OCI-LY7 (cell line): ENCODE data around the gene HERC3. TPM values are rescaled to one million over a fixed set of nuclear protein-coding genes. Genes with fewer than 3 reads are reported as not detected.

ENCODE experiments used
- BruUV-seq: library from RNA; stranded (reverse); fragments of 400-500 nt; replicated peaks from 2 replicates; lab custom pipeline; 2021; lab: Mats Ljungman, UMichigan
- CTCF ChIA-PET: fragments of 300-600 bp; sonication (Branson Sonifier 250); formaldehyde crosslinking; loops from one replicate; lab custom pipeline; 2022; ENCODE audit warnings: antibody characterized with exemption; ENCODE audit not compliant: unreplicated experiment; lab: Charles Lee
- POLR2A ChIA-PET: fragments of 300-600 bp; sonication (Branson Sonifier 250); formaldehyde crosslinking; loops from one replicate; lab custom pipeline; 2022; ENCODE audit warnings: antibody characterized with exemption; lab: Charles Lee
- DNase-seq: peaks from one replicate; pipeline ENCODE4 v3.0.0-alpha.2; 2015; ENCODE audit warnings: low spot score
- H2AFZ ChIP-seq: fragments of 200-600 bp; sonication (generic), shearing (Covaris generic); 2 replicates; pipeline ENCODE4 v1.6.1; 2014; ENCODE audit warnings: mild to moderate bottlenecking, antibody characterized with exemption, low read length, moderate library complexity
- H3K27ac ChIP-seq: fragments of 200-600 bp; sonication (generic); 2 replicates; pipeline ENCODE4 v1.5.1; 2014; ENCODE audit warnings: mixed run types, low read depth, mild to moderate bottlenecking, moderate library complexity, low read length, inconsistent platforms; ENCODE audit not compliant: poor library complexity, severe bottlenecking
- H3K36me3 ChIP-seq: fragments of 200-600 bp; sonication (generic); 2 replicates; pipeline ENCODE4 v1.6.1; 2014; ENCODE audit warnings: mild to moderate bottlenecking, antibody characterized with exemption, low read length, moderate library complexity, mixed read lengths; ENCODE audit not compliant: insufficient read depth
- H3K4me1 ChIP-seq: fragments of 200-600 bp; sonication (generic); 2 replicates; pipeline ENCODE4 v1.5.1; 2014; ENCODE audit warnings: mild to moderate bottlenecking, low read length; ENCODE audit not compliant: insufficient read depth, poor library complexity, severe bottlenecking
- H3K4me2 ChIP-seq: fragments of 200-600 bp; sonication (generic); 2 replicates; pipeline ENCODE4 v1.6.1; 2014; ENCODE audit warnings: mild to moderate bottlenecking, low read length
- H3K4me3 ChIP-seq: fragments of 200-600 bp; sonication (generic); 2 replicates; pipeline ENCODE4 v1.5.1; 2014; ENCODE audit warnings: mild to moderate bottlenecking, low read depth, low read length; ENCODE audit not compliant: poor library complexity, severe bottlenecking
- H3K79me2 ChIP-seq: fragments of 200-600 bp; sonication (generic); 2 replicates; pipeline ENCODE4 v1.6.1; 2016; ENCODE audit warnings: low read depth, mild to moderate bottlenecking, low read length, moderate library complexity, mixed read lengths; ENCODE audit not compliant: insufficient read depth
- H3K9me2 ChIP-seq: fragments of 200-600 bp; sonication (generic); 2 replicates; pipeline ENCODE4 v1.6.1; 2016; ENCODE audit warnings: mild to moderate bottlenecking, low read length, mixed read lengths; ENCODE audit not compliant: insufficient read depth
- H3K9me3 ChIP-seq: fragments of 200-600 bp; sonication (generic); 2 replicates; pipeline ENCODE4 v1.6.1; 2014; ENCODE audit warnings: mild to moderate bottlenecking, mixed run types, low read length, mixed read lengths
- H4K20me1 ChIP-seq: fragments of 200-600 bp; sonication (generic); 2 replicates; pipeline ENCODE4 v1.6.1; 2014; ENCODE audit warnings: mild to moderate bottlenecking, antibody characterized with exemption, low read length, moderate library complexity, mixed read lengths; ENCODE audit not compliant: insufficient read depth
- EZH2phosphoT487 ChIP-seq: fragments of 200-600 bp; sonication (generic); IDR thresholded peaks from 2 replicates; pipeline ENCODE4 v1.6.1; 2018; ENCODE audit warnings: low read depth, borderline replicate concordance, mild to moderate bottlenecking, mixed run types, antibody characterized with exemption, low read length, moderate library complexity, mixed read lengths
- intact Hi-C: fragments of 100-400 bp; cut with micrococcal nuclease; formaldehyde crosslinking; loops from one replicate; pipeline ENCODE4 v1.10.0; 2022; ENCODE audit not compliant: unreplicated experiment
- total RNA-seq, 2 experiments: library from RNA; depleted of rRNA in 1 of 2; stranded (reverse); fragments of >200 nt in 1 of 2; shearing (Covaris generic) in 1 of 2; gene quantifications; 2 replicates each; pipeline ENCODE4 v1.2.3, GENCODE V29; 2014 to 2022
- TF ChIP-seq, protein P1 (sequence below): fragments of 200-600 bp; sonication (generic); conservative IDR thresholded peaks from 2 replicates; pipeline ENCODE4 v1.5.1; 2014; ENCODE audit warnings: mild to moderate bottlenecking, antibody characterized with exemption, low read length, moderate library complexity, mixed read lengths

HERC3 gene
- total RNA-seq, 2 experiments from 2014 or later: 9.2 to 22.9 TPM

DNA sequence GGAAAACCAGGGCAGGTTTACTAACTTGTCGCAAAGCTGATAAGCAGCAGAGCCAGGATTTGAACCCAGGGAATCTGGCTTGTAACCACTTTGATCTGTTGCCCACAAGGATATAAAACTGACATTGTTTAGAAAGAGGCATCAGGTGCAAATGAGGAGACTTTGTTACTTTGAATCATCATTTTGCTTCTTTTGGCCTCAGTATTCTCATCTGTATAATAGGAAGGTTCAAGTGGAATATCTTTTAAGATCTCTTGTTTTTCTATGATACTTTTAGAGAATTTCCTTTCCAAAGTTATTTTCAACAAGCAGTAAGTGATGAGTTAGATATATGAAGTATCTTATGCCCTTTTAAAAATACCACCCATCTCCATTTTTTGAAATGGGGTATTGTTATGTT is 163.2 kb downstream of the HERC3 start:
- Histone ChIP-seq H3K4me2 (no peak overlapping the region), H3K9me3 (no peaks in the 10 kb centered on the region), H3K27ac (no peak overlapping the region), H3K79me2 (no peaks in the 10 kb centered on the region), H4K20me1 (no peaks in the 10 kb centered on the region), H3K36me3 (no peaks in the 10 kb centered on the region), H3K9me2 (no peaks in the 10 kb centered on the region), H3K4me1 (no peaks in the 10 kb centered on the region), H2AFZ (no peak overlapping the region), H3K4me3 (no peak overlapping the region)
- no TSS peak for BruUV-seq
- intact Hi-C loops: no loop called here
- TF ChIP-seq EZH2phosphoT487: no peak
- TF ChIP-seq, protein P1, sequence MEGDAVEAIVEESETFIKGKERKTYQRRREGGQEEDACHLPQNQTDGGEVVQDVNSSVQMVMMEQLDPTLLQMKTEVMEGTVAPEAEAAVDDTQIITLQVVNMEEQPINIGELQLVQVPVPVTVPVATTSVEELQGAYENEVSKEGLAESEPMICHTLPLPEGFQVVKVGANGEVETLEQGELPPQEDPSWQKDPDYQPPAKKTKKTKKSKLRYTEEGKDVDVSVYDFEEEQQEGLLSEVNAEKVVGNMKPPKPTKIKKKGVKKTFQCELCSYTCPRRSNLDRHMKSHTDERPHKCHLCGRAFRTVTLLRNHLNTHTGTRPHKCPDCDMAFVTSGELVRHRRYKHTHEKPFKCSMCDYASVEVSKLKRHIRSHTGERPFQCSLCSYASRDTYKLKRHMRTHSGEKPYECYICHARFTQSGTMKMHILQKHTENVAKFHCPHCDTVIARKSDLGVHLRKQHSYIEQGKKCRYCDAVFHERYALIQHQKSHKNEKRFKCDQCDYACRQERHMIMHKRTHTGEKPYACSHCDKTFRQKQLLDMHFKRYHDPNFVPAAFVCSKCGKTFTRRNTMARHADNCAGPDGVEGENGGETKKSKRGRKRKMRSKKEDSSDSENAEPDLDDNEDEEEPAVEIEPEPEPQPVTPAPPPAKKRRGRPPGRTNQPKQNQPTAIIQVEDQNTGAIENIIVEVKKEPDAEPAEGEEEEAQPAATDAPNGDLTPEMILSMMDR: no peak
- POLR2A ChIA-PET: no interaction called here
- no peak for DNase-seq
- CTCF ChIA-PET: interaction anchor here (1.0 kb wide), 1 partner anchor 8 kb away, joined by 3 read pairs; no protein-coding TSS in a partner anchor

DNA sequence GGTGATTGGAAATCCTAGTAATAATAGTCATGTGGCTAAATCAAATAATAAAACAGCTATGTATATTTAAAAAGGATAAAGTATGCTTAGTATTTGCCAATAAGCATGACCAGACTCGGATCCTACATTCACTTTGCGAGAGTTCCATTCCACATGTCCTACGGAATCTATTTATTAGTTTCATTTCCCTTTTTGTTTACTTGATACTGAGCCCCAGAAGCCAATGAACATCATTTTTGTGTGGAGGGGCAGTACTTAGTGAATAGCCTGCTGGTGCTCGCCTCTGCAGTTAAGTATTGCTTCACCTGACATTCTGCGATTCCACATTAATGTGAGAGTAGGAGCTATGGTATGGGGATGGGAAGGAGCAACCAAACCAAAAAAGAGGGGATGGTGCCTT is 163.9 kb downstream of the HERC3 start:
- Histone ChIP-seq H3K36me3 (no peaks in the 10 kb centered on the region), H3K9me3 (no peaks in the 10 kb centered on the region), H3K79me2 (no peaks in the 10 kb centered on the region), H4K20me1 (no peaks in the 10 kb centered on the region), H3K4me2 (no peak overlapping the region), H3K9me2 (no peaks in the 10 kb centered on the region), H3K4me3 (no peak overlapping the region), H3K4me1 (no peaks in the 10 kb centered on the region), H3K27ac (no peak overlapping the region), H2AFZ (no peak overlapping the region)
- DNase-seq: no peak
- ChIA-PET POLR2A (interaction anchor here (0.8 kb wide), 1 partner anchor 1261 kb away, joined by 3 read pairs; no protein-coding TSS in a partner anchor), CTCF (interaction anchor here (1.0 kb wide), 1 partner anchor 9 kb away, joined by 3 read pairs; no protein-coding TSS in a partner anchor)
- BruUV-seq: no TSS peak
- TF ChIP-seq EZH2phosphoT487: no peak
- TF ChIP-seq, protein P1: no peak
- intact Hi-C loops: no loop called here

DNA sequence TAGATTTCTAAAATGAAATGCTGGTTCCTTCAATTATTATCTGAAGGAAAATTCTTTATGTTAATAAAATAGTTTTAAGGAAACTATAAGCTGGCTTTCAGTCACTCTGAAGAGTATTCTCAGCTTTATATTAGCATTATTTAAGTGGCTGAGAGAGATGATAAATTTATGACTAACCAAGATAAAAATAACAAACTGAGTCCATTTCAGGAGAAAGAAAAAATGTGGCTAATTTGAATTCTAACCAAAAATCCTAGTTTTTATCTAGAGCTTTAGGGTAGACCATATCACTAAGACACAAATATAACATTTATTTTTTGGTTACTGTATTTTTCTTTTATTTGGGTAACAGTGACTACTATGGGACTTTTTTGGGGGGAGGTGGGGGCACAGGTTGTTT is 164.8 kb downstream of the HERC3 start:
- H4K20me1 ChIP-seq: no peaks in the 10 kb centered on the region
- no TSS peak for BruUV-seq
- ChIA-PET CTCF (no interaction called here), POLR2A (interaction anchor here (0.6 to 1.1 kb wide), 5 partner anchors 15 to 1261 kb away, joined by 3 to 4 read pairs (median 3); no protein-coding TSS in a partner anchor)
- intact Hi-C loops: no loop called here
- no peaks in the 10 kb centered on the region for H3K36me3 ChIP-seq
- H3K27ac ChIP-seq: no peak overlapping the region
- H2AFZ ChIP-seq: no peak overlapping the region
- no peaks in the 10 kb centered on the region for H3K4me1 ChIP-seq
- H3K79me2 ChIP-seq: no peaks in the 10 kb centered on the region
- H3K9me3 ChIP-seq: no peaks in the 10 kb centered on the region
- DNase-seq: no peak
- no peak overlapping the region for H3K4me2 ChIP-seq
- no peak for TF ChIP-seq EZH2phosphoT487
- TF ChIP-seq, protein P1: no peak
- no peaks in the 10 kb centered on the region for H3K9me2 ChIP-seq
- H3K4me3 ChIP-seq: no peak overlapping the region
